ENCODE data around the gene RFX2. TPM values are rescaled to one million over a fixed set of nuclear protein-coding genes. Genes with fewer than 3 reads are reported as not detected.

RFX2 gene
- total and polyA plus RNA-seq, 12 donors, result 2.3 to 10.4 (median 4.6) TPM

- Histone ChIP-seq H3K4me1 (replicated peaks in 1 of 2) (peaks cover 0 to 6% of the 10 kb centered on the region in 2 donors), H3K36me3 (replicated peaks in 1 of 2) (no peaks in the 10 kb centered on the region), H3K9me3 (replicated peaks in 1 of 3) (no peaks in the 10 kb centered on the region), H3K27ac (no peak overlapping the region), H3K27me3 (no peaks in the 10 kb centered on the region), H3K4me3 (no peak overlapping the region)
- TF ChIP-seq, protein P1, sequence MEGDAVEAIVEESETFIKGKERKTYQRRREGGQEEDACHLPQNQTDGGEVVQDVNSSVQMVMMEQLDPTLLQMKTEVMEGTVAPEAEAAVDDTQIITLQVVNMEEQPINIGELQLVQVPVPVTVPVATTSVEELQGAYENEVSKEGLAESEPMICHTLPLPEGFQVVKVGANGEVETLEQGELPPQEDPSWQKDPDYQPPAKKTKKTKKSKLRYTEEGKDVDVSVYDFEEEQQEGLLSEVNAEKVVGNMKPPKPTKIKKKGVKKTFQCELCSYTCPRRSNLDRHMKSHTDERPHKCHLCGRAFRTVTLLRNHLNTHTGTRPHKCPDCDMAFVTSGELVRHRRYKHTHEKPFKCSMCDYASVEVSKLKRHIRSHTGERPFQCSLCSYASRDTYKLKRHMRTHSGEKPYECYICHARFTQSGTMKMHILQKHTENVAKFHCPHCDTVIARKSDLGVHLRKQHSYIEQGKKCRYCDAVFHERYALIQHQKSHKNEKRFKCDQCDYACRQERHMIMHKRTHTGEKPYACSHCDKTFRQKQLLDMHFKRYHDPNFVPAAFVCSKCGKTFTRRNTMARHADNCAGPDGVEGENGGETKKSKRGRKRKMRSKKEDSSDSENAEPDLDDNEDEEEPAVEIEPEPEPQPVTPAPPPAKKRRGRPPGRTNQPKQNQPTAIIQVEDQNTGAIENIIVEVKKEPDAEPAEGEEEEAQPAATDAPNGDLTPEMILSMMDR (IDR thresholded peaks at IDR 0.05), result peak; percentile 77 to 93 (median 84)
- no peak for TF ChIP-seq POLR2A (IDR thresholded peaks at IDR 0.05)
- peak; percentile 67 to 90 (median 78) for DNase-seq
- intact Hi-C loops (cut with DNase I), result loop anchor here (2.0 to 10.0 kb wide), 3 partner anchors 78 to 246 kb away; no protein-coding TSS in a partner anchor
- 16 to 18% (median 16%) methylated on average over 14 to 15 of the region's 15 CpGs for WGBS, 4 donors
Observed at GRCh38 chr19:6048793-6049405, 61.4 kb downstream of the RFX2 start.

- H3K27me3 ChIP-seq, result no peaks in the 10 kb centered on the region
- H3K4me1 ChIP-seq (replicated peaks in 1 of 2), result peaks cover 0 to 6% of the 10 kb centered on the region in 2 donors
- H3K27ac ChIP-seq, result no peak overlapping the region
- H3K9me3 ChIP-seq (replicated peaks in 1 of 3), result no peaks in the 10 kb centered on the region
- TF ChIP-seq, protein P1 (IDR thresholded peaks at IDR 0.05), result no peak
- TF ChIP-seq POLR2A (IDR thresholded peaks at IDR 0.05), result no peak
- no peaks in the 10 kb centered on the region for H3K36me3 ChIP-seq (replicated peaks in 1 of 2)
- DNase-seq, result peak in 2 of 7 donors; percentile 19 to 50
- WGBS, 4 donors, result 28 to 41% (median 32%) methylated on average over 9 of the region's 9 CpGs
- no peak overlapping the region for H3K4me3 ChIP-seq
- intact Hi-C loops (cut with DNase I), result loop anchor here (2.0 to 10.0 kb wide), 3 partner anchors 78 to 246 kb away; no protein-coding TSS in a partner anchor
Observed at GRCh38 chr19:6048348-6048747, 62.0 kb downstream of the RFX2 start.

DNA sequence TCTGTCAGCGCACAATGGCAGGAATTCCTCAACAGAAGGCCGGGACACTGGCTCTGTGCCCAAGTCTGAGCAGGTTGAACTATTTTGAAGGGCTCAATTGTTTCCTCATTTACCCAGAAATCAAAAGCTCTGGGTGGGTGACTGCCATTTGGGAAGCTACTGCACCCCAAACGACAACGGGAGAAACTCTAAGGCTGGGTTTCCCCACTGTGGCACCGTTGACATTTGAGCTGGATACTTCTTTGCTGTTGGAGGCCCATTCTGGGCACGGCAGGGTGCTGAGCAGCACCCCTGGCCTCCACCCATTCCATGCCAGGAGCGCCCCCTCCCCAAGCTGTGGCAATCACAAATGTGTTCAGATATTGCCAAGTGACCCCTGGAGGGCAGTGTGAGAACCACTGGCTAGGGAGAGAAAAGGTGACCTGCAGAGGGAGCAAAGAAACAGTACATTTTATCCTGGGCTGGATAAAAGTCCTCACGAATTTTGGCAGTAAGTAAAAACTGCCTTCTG lies 62.5 kb downstream of the RFX2 start:
- Histone ChIP-seq H3K9me3 (replicated peaks in 1 of 3) (no peaks in the 10 kb centered on the region), H3K27ac (no peak overlapping the region), H3K36me3 (replicated peaks in 1 of 2) (no peaks in the 10 kb centered on the region), H3K4me1 (replicated peaks in 1 of 2) (peaks cover 0 to 6% of the 10 kb centered on the region in 2 donors), H3K4me3 (no peak overlapping the region), H3K27me3 (no peaks in the 10 kb centered on the region)
- DNase-seq, result peak in 3 of 7 donors; percentile 22 to 55 (median 30)
- 59 to 70% (median 63%) methylated on average over 6 to 8 of the region's 8 CpGs for WGBS, 4 donors
- TF ChIP-seq, protein P1 (IDR thresholded peaks at IDR 0.05), result peak; percentile 29 to 52 (median 42)
- no peak for TF ChIP-seq POLR2A (IDR thresholded peaks at IDR 0.05)
- intact Hi-C loops (cut with DNase I), result loop anchor here (2.0 to 10.0 kb wide), 3 partner anchors 79 to 247 kb away; no protein-coding TSS in a partner anchor

DNA sequence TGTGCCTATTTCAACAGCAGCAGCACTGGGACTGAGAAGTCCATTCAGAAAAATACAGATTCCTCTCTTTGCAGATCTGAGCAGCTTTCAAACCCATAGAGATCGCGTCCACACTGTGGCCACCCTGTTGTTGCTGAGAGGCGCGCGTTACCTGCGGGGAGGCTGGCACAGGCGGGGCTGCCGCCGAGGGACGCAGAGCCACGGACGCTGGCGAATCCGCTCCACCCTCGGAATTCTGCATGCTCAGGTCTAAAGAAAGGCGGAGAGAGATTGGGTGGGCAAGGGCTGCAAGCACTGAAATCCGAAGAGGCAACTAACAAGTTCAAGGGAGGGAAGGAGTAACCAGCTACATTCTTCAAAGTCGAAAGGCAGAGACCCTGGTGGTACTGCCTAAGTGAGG lies 63.0 kb downstream of the RFX2 start:
- Histone ChIP-seq H3K27ac (no peak overlapping the region), H3K4me1 (replicated peaks in 1 of 2) (peaks cover 0 to 6% of the 10 kb centered on the region in 2 donors), H3K36me3 (replicated peaks in 1 of 2) (no peaks in the 10 kb centered on the region), H3K9me3 (replicated peaks in 1 of 3) (no peaks in the 10 kb centered on the region), H3K27me3 (no peaks in the 10 kb centered on the region), H3K4me3 (no peak overlapping the region)
- TF ChIP-seq, protein P1 (IDR thresholded peaks at IDR 0.05), result no peak
- no peak for TF ChIP-seq POLR2A (IDR thresholded peaks at IDR 0.05)
- WGBS, 4 donors, result 90 to 92% (median 91%) methylated on average over 18 of the region's 18 CpGs
- peak in 2 of 7 donors; percentile 13 to 45 for DNase-seq
- intact Hi-C loops (cut with DNase I), result loop anchor here (5.0 to 10.0 kb wide), 2 partner anchors 80 to 248 kb away; no protein-coding TSS in a partner anchor
